Measurements from ENCODE around the gene CEP112. TPM values are rescaled to one million over a fixed set of nuclear protein-coding genes. Genes with fewer than 3 reads are reported as not detected.
"Not testable (repeated sequence)": the region's sequence is repeated elsewhere in the genome, so short reads cannot be mapped to it uniquely, and the experiment has no call there.

Gene CEP112
- total and polyA plus RNA-seq, 9 of the 15 experiments (the other 6 are each of a cell fraction or from before 2014, with no cell fraction given), result 0.84 TPM; not detected in 8

DNA sequence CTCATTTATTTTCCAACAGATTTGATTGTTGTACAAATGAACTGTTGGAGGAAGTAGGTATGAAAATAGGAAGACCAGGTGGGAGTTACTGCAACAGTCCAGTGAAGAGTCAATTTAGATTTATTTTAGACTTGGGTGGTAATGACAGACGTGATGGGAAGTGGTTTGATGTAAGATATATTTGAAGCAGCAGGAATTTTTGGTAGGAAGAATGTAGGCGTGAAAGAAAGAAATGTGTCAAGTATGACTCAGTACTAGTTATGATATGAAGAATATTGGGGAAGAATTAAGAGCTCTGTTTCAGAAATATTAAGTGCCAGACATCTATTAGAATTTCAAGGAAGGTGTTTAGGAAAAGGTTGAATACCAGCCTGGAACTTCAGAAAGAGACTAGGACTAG lies 382.6 kb downstream of the CEP112 start:
- no peak overlapping the region for H3K9ac ChIP-seq (ENCODE audit: insufficient read depth in 1 of 2, low read depth in 2 of 2, low read length in 2 of 2)
- FAIRE-seq (no peak), ATAC-seq (no peak), DNase-seq (ENCODE audit: extremely low read depth in 1 of 4, low spot score in 3 of 4) (no peak)
- ChIA-PET POLR2A (no interaction called here), CTCF (ENCODE audit: low intra/inter-chr PET ratio) (no interaction called here)
- H3K4me3 ChIP-seq, result no peak overlapping the region
- in situ Hi-C loops (cut with MboI), result no loop called here
- H3K27me3 ChIP-seq (ENCODE audit: control insufficient read depth in 2 of 2, insufficient read depth in 2 of 2, low read length in 2 of 2), result no peaks in the 10 kb centered on the region
- no peaks in the 10 kb centered on the region for H3K36me3 ChIP-seq (ENCODE audit: control insufficient read depth, insufficient read depth, low read length)
- 0% methylated on average over 2 of the region's 2 CpGs for WGBS (ENCODE audit: insufficient coverage, low coverage, missing lambda C conversion rate)
- no peaks in the 10 kb centered on the region for H4K20me1 ChIP-seq (replicated peaks; ENCODE audit: control insufficient read depth, insufficient read depth, low read length)
- no TSS peak for BruUV-seq (replicated peaks)
- intact Hi-C loops (cut with micrococcal nuclease), result no loop called here
- H3K79me2 ChIP-seq (ENCODE audit: control insufficient read depth, insufficient read depth, low read length), result no peaks in the 10 kb centered on the region
- H3K9me3 ChIP-seq (replicated peaks; ENCODE audit: control insufficient read depth, insufficient read depth, low read depth, low read length), result no peaks in the 10 kb centered on the region
- no peak overlapping the region for H2AFZ ChIP-seq (ENCODE audit: low read depth, low read length)
- TF ChIP-seq PBX2 (CRISPR knock-in tag; IDR thresholded peaks at IDR 0.05; ENCODE audit: low read depth) (no peak), PBX2 (tag; conservative IDR thresholded peaks at IDR 0.05; ENCODE audit: low read depth) (no peak), MYC (IDR thresholded peaks at IDR 0.05; ENCODE audit: low read depth, low read length) (no peak), MYC (CRISPR knock-in tag; IDR thresholded peaks at IDR 0.05; ENCODE audit: borderline replicate concordance, low read depth) (no peak), KAT2B (IDR thresholded peaks at IDR 0.05; ENCODE audit: low read depth, low read length) (no peak)
- TF ChIP-seq, protein P1, sequence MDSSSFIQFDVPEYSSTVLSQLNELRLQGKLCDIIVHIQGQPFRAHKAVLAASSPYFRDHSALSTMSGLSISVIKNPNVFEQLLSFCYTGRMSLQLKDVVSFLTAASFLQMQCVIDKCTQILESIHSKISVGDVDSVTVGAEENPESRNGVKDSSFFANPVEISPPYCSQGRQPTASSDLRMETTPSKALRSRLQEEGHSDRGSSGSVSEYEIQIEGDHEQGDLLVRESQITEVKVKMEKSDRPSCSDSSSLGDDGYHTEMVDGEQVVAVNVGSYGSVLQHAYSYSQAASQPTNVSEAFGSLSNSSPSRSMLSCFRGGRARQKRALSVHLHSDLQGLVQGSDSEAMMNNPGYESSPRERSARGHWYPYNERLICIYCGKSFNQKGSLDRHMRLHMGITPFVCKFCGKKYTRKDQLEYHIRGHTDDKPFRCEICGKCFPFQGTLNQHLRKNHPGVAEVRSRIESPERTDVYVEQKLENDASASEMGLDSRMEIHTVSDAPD (CRISPR knock-in tag; IDR thresholded peaks at IDR 0.05), result no peak
- H3K27ac ChIP-seq (ENCODE audit: extremely low read depth, low read depth, low read length), result no peak overlapping the region
- H3K9me1 ChIP-seq (ENCODE audit: control insufficient read depth, insufficient read depth, low read length), result no peaks in the 10 kb centered on the region
- H3K4me2 ChIP-seq (ENCODE audit: insufficient read depth, low read length), result no peak overlapping the region
- no peaks in the 10 kb centered on the region for H3K4me1 ChIP-seq (replicated peaks in 1 of 2; ENCODE audit: control insufficient read depth in 2 of 2, insufficient read depth in 2 of 2, low read length in 2 of 2)

GRCh38 chr17:65808566-65808965 lies 383.4 kb downstream of the CEP112 start:
- POLR2A ChIA-PET; H3K9me1 ChIP-seq (ENCODE audit: control insufficient read depth, insufficient read depth, low read length); intact Hi-C loops (cut with micrococcal nuclease); H3K27me3 ChIP-seq (ENCODE audit: control insufficient read depth in 2 of 2, insufficient read depth in 2 of 2, low read length in 2 of 2); H3K79me2 ChIP-seq (ENCODE audit: control insufficient read depth, insufficient read depth, low read length); H3K4me2 ChIP-seq (ENCODE audit: insufficient read depth, low read length); H3K9me3 ChIP-seq (replicated peaks; ENCODE audit: control insufficient read depth, insufficient read depth, low read depth, low read length); H3K9ac ChIP-seq (ENCODE audit: insufficient read depth in 1 of 2, low read depth in 2 of 2, low read length in 2 of 2); CTCF ChIA-PET (ENCODE audit: low intra/inter-chr PET ratio); DNase-seq (ENCODE audit: extremely low read depth in 1 of 4, low spot score in 3 of 4); H4K20me1 ChIP-seq (replicated peaks; ENCODE audit: control insufficient read depth, insufficient read depth, low read length); H3K4me3 ChIP-seq; FAIRE-seq; in situ Hi-C loops (cut with MboI); H2AFZ ChIP-seq (ENCODE audit: low read depth, low read length); ATAC-seq; H3K27ac ChIP-seq (ENCODE audit: extremely low read depth, low read depth, low read length); H3K36me3 ChIP-seq (ENCODE audit: control insufficient read depth, insufficient read depth, low read length); H3K4me1 ChIP-seq (replicated peaks in 1 of 2; ENCODE audit: control insufficient read depth in 2 of 2, insufficient read depth in 2 of 2, low read length in 2 of 2); BruUV-seq (replicated peaks): not testable (repeated sequence)
- 0% methylated on average over 1 of the region's 1 CpG for WGBS (ENCODE audit: insufficient coverage, low coverage, missing lambda C conversion rate)
